SIG-M5 treated with dmso at 0.1 percent for 504 hours (cell line): ENCODE results near the gene PKNOX2.

Experiments used
- DNase-seq: peaks from one replicate; lab custom pipeline; 2025; ENCODE audit not compliant: unreplicated experiment; lab: John Stamatoyannopoulos, UW

PKNOX2 gene

DNA sequence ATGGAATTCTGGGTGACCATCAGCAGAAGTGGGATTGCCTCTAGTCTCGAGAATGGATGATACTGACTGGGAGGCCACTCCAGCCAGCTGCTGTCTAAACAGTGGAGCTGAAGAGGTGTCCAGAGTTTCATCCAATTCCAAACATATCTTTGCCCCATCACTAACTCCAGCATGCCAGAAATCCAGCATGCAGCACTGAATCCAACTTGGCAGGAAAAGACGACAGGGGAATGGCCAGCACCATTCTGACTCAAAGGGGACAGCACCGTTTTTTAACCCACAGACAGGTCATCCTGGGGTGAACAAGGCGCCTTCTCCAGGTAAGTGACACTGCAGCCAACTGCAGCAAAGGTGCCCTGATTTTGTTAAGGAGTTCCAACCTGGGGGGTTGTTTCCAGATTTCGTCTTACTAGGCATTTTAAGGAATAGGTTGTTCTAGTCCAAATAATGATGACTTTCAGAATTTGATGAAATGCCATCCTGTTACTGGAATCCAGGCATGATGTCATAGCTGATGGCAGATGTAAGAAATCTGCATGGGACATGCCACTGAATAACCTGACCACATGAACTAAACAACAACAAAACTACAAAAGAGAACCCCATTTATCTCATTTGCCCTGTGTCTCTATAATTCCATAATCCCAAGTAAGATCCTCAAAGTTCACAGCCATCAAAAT, 299.2 kb downstream of the PKNOX2 start:
- DNase-seq: no peak

DNA sequence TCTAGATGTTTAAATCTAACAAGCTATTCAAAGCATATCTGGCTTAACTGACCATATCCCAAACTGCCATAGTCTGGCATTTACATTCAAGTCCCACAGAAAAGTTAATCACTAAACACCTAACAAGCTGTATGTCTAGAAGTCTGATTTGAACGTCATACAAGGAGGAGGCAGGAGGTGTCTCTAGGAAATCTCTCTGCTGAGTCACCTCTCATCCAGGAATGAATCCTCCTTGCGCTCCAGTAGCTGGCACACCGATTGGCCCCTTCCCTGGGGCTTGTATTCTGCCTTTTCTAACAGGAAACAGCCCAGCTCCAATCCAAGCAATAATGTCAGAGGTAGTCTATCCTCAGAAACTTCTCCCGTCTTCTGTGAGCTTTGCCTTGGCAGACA, 299.7 kb downstream of the PKNOX2 start:
- DNase-seq: no peak

DNA sequence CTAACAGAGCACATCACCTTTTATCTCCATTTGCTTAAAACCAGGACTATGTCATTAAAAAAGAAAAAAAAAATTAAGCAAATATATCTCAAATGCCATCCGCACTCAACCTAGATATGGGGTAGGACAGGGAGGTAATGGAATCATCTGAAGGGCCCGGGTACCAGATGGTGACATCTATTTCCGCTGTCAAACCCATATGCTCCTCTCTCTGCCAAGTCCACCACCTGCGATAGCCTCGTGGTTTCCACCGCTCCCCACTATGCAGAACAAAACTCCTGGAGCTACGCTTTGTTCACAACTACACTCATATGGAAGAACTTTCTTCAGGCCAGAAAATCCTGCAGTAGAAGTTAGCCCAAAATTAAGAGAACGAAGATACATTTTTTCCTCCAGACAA, 300.1 kb downstream of the PKNOX2 start:
- no peak for DNase-seq

DNA sequence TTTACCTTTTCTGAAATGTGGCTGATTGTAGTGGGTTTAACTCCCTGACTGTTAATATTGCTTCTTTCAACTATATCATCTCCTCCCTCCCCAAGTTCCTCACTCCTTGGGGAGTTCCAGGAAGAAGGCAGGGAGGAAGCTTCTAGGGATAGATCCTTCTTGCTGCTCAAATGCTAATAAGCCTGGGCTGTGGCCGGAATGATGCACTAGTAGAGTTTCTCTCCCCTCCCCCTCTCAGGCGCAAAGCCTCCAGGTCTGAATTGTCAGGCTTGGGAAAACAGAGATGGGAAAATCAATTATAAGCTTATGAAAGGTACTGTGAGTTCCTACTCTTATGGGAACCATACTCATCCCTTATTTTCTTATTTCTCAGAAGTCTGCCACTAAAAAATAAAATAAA, 300.7 kb downstream of the PKNOX2 start:
- no peak for DNase-seq

DNA sequence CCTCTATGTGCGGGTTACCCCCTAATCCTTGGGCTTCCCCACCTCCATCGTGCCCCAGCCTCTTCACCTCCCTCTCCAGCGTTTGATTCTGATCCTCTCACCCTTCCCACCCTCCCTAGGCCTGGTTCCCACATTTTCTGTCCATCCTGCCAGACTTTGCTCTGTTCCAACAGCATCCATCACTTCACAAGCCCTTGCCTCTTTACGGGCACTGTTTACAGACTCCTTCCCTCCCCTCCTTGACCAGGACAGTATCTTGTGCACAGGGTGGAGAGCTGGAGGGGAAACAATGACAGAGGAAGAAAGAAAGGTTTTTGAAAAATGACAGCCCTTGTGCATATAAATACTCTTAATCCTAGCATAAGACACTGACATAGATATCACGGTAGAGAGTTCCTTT, 301.1 kb downstream of the PKNOX2 start:
- DNase-seq: no peak

DNA sequence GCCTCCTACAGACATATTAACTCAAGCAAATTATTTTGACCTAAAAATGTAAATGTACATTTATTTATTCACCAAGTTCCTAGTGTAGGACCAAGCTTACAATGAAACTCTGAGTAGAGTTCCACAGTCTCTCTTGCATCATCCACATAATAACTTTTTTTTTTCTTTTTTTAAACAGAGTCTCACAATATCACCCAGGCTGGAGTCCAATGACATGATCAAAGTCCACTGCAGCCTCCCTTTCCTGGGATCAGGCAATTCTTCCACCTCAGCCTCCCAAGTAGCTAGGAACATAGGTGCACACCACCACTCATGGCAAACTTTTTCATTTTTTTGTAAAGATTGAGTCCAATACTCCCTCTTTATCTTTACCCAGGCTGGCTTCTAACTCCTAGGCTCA, 303.5 kb downstream of the PKNOX2 start:
- no peak for DNase-seq

DNA sequence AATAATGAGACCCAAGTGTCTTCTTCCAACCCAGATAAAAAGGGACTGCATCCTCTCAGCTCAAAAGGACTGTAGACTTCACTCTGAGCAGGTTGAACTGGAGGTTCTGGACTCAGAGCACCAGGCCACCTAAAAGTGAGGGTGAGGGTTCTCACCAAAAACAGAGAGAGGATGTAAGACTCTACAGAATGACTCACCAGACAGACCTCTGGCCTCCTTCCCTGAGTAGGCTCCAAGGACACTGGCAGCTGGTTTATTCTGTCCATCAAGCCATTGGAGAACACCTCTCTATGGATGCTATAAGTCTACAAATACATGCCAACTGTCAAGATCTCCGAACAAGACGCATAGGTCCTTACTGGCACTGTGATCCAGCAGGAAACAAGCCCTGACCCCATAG, 304.3 kb downstream of the PKNOX2 start:
- no peak for DNase-seq

DNA sequence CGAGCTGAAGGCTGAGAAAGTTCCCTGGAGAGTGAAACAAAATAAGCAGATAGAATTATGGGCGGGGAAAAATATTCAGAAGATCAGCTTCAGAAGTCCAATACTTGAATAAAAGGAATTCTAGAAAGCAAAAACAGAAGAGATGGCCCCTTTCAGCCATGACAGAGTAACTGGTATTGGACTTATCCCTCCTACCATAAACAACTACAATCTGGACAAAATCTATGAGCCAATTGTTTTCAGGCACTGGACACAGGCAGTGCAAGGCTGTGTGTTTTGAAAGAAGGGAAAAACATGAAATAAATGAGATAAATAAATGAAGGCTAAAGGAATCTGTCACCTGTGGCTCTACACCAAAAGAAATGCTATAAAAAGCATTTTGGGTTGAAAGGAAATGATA, 305.8 kb downstream of the PKNOX2 start:
- no peak for DNase-seq

DNA sequence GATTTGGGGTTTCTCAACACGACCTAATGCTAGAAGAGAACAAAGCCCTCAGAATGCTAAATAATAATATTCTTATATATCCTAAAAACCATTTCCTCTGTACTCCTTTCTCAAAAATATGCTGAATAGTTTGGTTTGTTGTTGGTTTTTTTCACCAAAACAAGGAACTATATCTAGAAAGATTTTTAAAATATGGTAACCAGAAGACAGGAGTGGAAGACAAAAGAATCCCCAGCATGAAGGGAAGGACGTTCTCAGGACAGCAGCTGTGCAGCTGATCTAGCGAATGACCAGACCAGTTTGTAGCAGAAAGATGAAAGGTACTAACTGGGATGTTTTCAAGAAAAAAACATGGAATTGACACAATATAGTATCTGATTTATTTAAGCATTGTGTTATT, 312.2 kb downstream of the PKNOX2 start:
- no peak for DNase-seq

DNA sequence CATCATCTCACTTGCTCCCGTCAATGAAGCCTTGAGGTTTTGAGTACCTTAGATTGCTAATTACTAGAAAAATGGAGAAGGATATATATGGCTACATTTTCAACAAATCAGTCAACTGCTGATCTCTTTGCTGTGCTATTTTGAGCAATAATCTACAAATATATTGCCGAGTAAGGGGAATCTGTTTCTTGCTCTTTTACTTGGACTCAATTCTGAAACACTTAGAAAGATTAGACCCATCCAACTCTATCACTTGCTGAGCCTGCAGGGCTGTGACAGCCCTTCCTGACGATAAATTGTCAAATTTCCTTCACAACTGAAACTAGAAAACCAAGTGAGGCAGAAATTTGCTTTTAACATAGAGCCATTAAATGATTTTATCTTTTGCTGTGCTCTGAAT, 314.6 kb downstream of the PKNOX2 start:
- no peak for DNase-seq

DNA sequence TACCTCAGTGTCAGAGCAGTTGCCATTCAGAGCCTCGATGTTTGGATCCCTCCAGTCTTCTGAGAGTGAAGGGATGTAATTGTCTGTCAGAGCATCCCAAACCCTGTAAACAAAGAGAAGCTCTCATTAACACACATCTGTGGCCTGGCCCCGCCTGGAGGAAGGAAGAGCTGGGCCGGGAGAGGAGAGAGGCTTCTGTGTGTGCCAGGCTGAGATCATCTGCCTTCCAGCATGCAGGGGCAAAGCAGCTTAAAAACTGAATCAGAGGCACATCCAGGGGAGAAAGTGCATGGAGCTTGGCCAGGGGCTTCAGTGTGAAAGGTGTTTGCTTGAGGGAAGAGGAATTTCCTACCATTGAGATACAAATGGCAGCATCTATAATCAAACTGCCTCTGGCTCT, 317.0 kb downstream of the PKNOX2 start:
- DNase-seq: no peak
